Measurements from ENCODE around the gene RFESD. TPM values are rescaled to one million over a fixed set of nuclear protein-coding genes. Genes with fewer than 3 reads are reported as not detected.

RFESD gene
- total RNA-seq, 2 experiments from 2014 or later, result 5.9 to 6.2 TPM

- no peaks in the 10 kb centered on the region for H3K36me3 Mint-ChIP-seq (ENCODE audit: low read depth)
- no peaks in the 10 kb centered on the region for H3K27me3 Mint-ChIP-seq
- POLR2A ChIA-PET, result no interaction called here
- CTCF ChIA-PET, result interaction anchor here (1.5 kb wide), 2 partner anchors 15 to 27 kb away, joined by 4 to 5 read pairs; no protein-coding TSS in a partner anchor
- H3K9me3 Mint-ChIP-seq, result no peaks in the 10 kb centered on the region
- H3K4me1 Mint-ChIP-seq, result no peaks in the 10 kb centered on the region
- no peak overlapping the region for H3K4me3 Mint-ChIP-seq
- no peak overlapping the region for H3K27ac Mint-ChIP-seq
- DNase-seq, result no peak
These were observed 24.0 kb downstream of the RFESD start for GRCh38 chr5:95670568-95670967.

- no peaks in the 10 kb centered on the region for H3K4me1 Mint-ChIP-seq
- CTCF ChIA-PET, result interaction anchor here (1.0 kb wide), 1 partner anchor 51 kb away, joined by 3 read pairs; no protein-coding TSS in a partner anchor
- no peaks in the 10 kb centered on the region for H3K36me3 Mint-ChIP-seq (ENCODE audit: low read depth)
- no peak overlapping the region for H3K27ac Mint-ChIP-seq
- no peak for DNase-seq
- no peak overlapping the region for H3K4me3 Mint-ChIP-seq
- POLR2A ChIA-PET, result no interaction called here
- H3K9me3 Mint-ChIP-seq, result no peaks in the 10 kb centered on the region
- H3K27me3 Mint-ChIP-seq, result no peaks in the 10 kb centered on the region
These were observed 25.2 kb downstream of the RFESD start for GRCh38 chr5:95671826-95672225.

GRCh38 chr5:95672641-95673040, 26.1 kb downstream of the RFESD start:
- Mint-ChIP-seq H3K27me3 (no peaks in the 10 kb centered on the region), H3K36me3 (ENCODE audit: low read depth) (no peaks in the 10 kb centered on the region), H3K4me1 (no peaks in the 10 kb centered on the region), H3K4me3 (no peak overlapping the region), H3K9me3 (no peaks in the 10 kb centered on the region), H3K27ac (no peak overlapping the region)
- CTCF ChIA-PET, result interaction anchor here (1.0 kb wide), 1 partner anchor 50 kb away, joined by 3 read pairs; no protein-coding TSS in a partner anchor
- POLR2A ChIA-PET, result no interaction called here
- DNase-seq, result no peak

GRCh38 chr5:95673081-95673480, 26.5 kb downstream of the RFESD start:
- Mint-ChIP-seq H3K4me1 (no peaks in the 10 kb centered on the region), H3K36me3 (ENCODE audit: low read depth) (no peaks in the 10 kb centered on the region), H3K9me3 (no peaks in the 10 kb centered on the region), H3K27ac (no peak overlapping the region), H3K4me3 (no peak overlapping the region), H3K27me3 (no peaks in the 10 kb centered on the region)
- no peak for DNase-seq
- ChIA-PET POLR2A (interaction anchor here (0.6 kb wide), 1 partner anchor 76 kb away, joined by 3 read pairs; no protein-coding TSS in a partner anchor), CTCF (interaction anchor here (0.8 to 0.9 kb wide), 2 partner anchors 24 to 26 kb away, joined by 3 read pairs; no protein-coding TSS in a partner anchor)

DNA sequence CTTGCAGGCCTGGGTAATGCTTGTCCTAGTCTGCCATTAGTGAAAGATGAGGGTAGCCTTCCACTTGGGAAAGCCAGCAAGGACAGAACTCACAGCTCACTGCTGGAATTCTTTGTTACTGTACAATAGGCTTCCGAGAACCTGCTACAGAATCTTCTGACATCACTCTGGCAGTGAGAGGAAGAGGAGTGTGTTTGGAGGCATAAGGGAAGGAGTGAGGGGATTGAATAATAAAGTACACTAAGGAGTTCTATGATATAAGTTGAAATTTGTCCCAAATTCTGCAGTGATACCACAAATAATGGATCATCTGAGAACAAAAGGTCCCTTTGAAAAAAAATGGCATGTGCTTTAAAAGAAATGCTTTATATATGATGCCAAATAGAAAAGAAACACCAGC, 36.3 kb downstream of the RFESD start, which contains the start of gene SPATA9:
Gene SPATA9 (minus strand): TSS at position 101 of the 400 bp plus-strand sequence. CDS start 137 bp downstream, outside the sequence.
- H3K36me3 Mint-ChIP-seq (ENCODE audit: low read depth), result no peaks in the 10 kb centered on the region
- ChIA-PET POLR2A (no interaction called here), CTCF (no interaction called here)
- H3K4me1 Mint-ChIP-seq, result no peaks in the 10 kb centered on the region
- no peak within 1 kb of the TSS for H3K4me3 Mint-ChIP-seq
- no peak for DNase-seq
- H3K27ac Mint-ChIP-seq, result no peak within 1 kb of the TSS
- peaks cover 25% of the 10 kb centered on the region for H3K27me3 Mint-ChIP-seq
- no peaks in the 10 kb centered on the region for H3K9me3 Mint-ChIP-seq

GRCh38 chr5:95684361-95684760, 37.8 kb downstream of the RFESD start:
- H3K27ac Mint-ChIP-seq, result no peak overlapping the region
- no peak overlapping the region for H3K4me3 Mint-ChIP-seq
- H3K9me3 Mint-ChIP-seq, result no peaks in the 10 kb centered on the region
- POLR2A ChIA-PET, result no interaction called here
- H3K27me3 Mint-ChIP-seq, result peaks cover 22% of the 10 kb centered on the region
- no peaks in the 10 kb centered on the region for H3K4me1 Mint-ChIP-seq
- CTCF ChIA-PET, result no interaction called here
- H3K36me3 Mint-ChIP-seq (ENCODE audit: low read depth), result no peaks in the 10 kb centered on the region
- no peak for DNase-seq

DNA sequence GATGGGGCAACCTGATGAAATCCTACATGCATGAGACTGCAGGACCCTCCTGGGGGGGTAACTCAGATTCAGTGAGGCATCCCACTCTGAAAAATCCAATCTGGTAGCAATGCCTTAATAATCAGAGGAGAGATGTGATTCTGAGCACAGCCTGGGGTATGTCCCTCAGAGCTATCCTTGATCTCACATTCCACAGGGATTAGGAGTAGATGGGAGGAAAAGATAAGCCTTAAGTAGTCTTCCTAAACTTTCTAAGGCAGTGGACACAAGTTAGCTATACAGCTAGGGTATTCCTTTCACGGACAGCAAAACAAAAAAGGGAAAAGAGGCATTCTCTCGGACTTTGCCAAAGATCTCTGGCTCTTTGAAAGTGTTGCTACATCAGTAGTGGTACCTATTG, 40.1 kb downstream of the RFESD start:
- POLR2A ChIA-PET, result no interaction called here
- no peak for DNase-seq
- peaks cover 14% of the 10 kb centered on the region for H3K27me3 Mint-ChIP-seq
- no peak overlapping the region for H3K27ac Mint-ChIP-seq
- H3K9me3 Mint-ChIP-seq, result peaks cover 5% of the 10 kb centered on the region
- no peak overlapping the region for H3K4me3 Mint-ChIP-seq
- CTCF ChIA-PET, result no interaction called here
- H3K4me1 Mint-ChIP-seq, result no peaks in the 10 kb centered on the region
- H3K36me3 Mint-ChIP-seq (ENCODE audit: low read depth), result no peaks in the 10 kb centered on the region

- peaks cover 8% of the 10 kb centered on the region for H3K27me3 Mint-ChIP-seq
These were observed 43.1 kb downstream of the RFESD start for GRCh38 chr5:95689680-95690079.

DNA sequence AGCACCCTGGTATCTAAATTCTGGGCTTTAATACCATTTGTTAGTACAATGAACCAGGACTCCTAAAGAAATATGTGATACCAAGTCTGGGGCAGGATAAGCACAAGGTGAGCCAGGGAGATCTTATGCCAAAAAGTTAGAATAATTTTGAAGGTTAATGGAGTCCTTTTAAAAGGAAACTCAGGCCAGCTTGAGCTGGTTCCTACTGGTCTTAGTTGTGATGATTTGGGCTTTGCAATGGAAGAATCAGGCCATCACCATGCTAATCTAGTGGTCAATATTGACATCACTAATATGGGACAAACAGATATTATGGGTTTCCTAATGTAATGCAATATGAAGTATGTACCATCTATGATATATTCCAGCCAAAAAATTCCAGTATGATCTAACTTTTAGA, 43.8 kb downstream of the RFESD start:
- H3K4me3 Mint-ChIP-seq, result no peak overlapping the region
- H3K27me3 Mint-ChIP-seq, result peaks cover 6% of the 10 kb centered on the region
- no peak for DNase-seq
- no peak overlapping the region for H3K27ac Mint-ChIP-seq
- ChIA-PET POLR2A (no interaction called here), CTCF (no interaction called here)
- H3K36me3 Mint-ChIP-seq (ENCODE audit: low read depth), result no peaks in the 10 kb centered on the region
- peaks cover 5% of the 10 kb centered on the region for H3K9me3 Mint-ChIP-seq
- H3K4me1 Mint-ChIP-seq, result no peaks in the 10 kb centered on the region

More at GRCh38 chr5:95689680-95690079, 43.1 kb downstream of the RFESD start:
- H3K4me3 Mint-ChIP-seq, result no peak overlapping the region
- no peaks in the 10 kb centered on the region for H3K36me3 Mint-ChIP-seq (ENCODE audit: low read depth)
- H3K9me3 Mint-ChIP-seq, result peaks cover 5% of the 10 kb centered on the region
- H3K27ac Mint-ChIP-seq, result no peak overlapping the region
- no peaks in the 10 kb centered on the region for H3K4me1 Mint-ChIP-seq
- POLR2A ChIA-PET, result no interaction called here
- CTCF ChIA-PET, result no interaction called here
- DNase-seq, result no peak

GRCh38 chr5:95697781-95698681, 51.5 kb downstream of the RFESD start:
- Mint-ChIP-seq H3K36me3 (ENCODE audit: low read depth) (no peaks in the 10 kb centered on the region), H3K4me3 (no peak overlapping the region), H3K27me3 (peaks cover 14% of the 10 kb centered on the region), H3K27ac (no peak overlapping the region), H3K9me3 (no peaks in the 10 kb centered on the region), H3K4me1 (no peaks in the 10 kb centered on the region)
- ChIA-PET CTCF (interaction anchor here (0.7 to 1.6 kb wide), 6 partner anchors 24 to 122 kb away, joined by 3 to 5 read pairs (median 3); no protein-coding TSS in a partner anchor), POLR2A (no interaction called here)
- no peak for DNase-seq

GRCh38 chr5:95699337-95699736, 52.8 kb downstream of the RFESD start:
- Mint-ChIP-seq H3K36me3 (ENCODE audit: low read depth) (no peaks in the 10 kb centered on the region), H3K9me3 (no peaks in the 10 kb centered on the region), H3K27me3 (peaks cover 14% of the 10 kb centered on the region), H3K4me3 (no peak overlapping the region), H3K4me1 (no peaks in the 10 kb centered on the region), H3K27ac (no peak overlapping the region)
- CTCF ChIA-PET, result interaction anchor here (1.6 kb wide), 1 partner anchor 26 kb away, joined by 3 read pairs; no protein-coding TSS in a partner anchor
- DNase-seq, result no peak
- POLR2A ChIA-PET, result no interaction called here

- no peaks in the 10 kb centered on the region for H3K36me3 Mint-ChIP-seq (ENCODE audit: low read depth)
- no peaks in the 10 kb centered on the region for H3K4me1 Mint-ChIP-seq
- no peaks in the 10 kb centered on the region for H3K9me3 Mint-ChIP-seq
- no peak overlapping the region for H3K27ac Mint-ChIP-seq
- peaks cover 14% of the 10 kb centered on the region for H3K27me3 Mint-ChIP-seq
- DNase-seq, result no peak
- no peak overlapping the region for H3K4me3 Mint-ChIP-seq
- ChIA-PET POLR2A (no interaction called here), CTCF (no interaction called here)
These were observed 54.5 kb downstream of the RFESD start for GRCh38 chr5:95701074-95701473.

GRCh38 chr5:95704150-95704549, 57.6 kb downstream of the RFESD start:
- ChIA-PET POLR2A (no interaction called here), CTCF (no interaction called here)
- H3K4me1 Mint-ChIP-seq, result peaks cover 1% of the 10 kb centered on the region
- DNase-seq, result no peak
- H3K4me3 Mint-ChIP-seq, result no peak overlapping the region
- H3K36me3 Mint-ChIP-seq (ENCODE audit: low read depth), result no peaks in the 10 kb centered on the region
- peaks cover 9% of the 10 kb centered on the region for H3K27me3 Mint-ChIP-seq
- H3K9me3 Mint-ChIP-seq, result no peaks in the 10 kb centered on the region
- no peak overlapping the region for H3K27ac Mint-ChIP-seq

Data from activated CD4-positive, alpha-beta T cell treated with anti-CD3 and anti-CD28 coated beads, Interleukin-2, amount 10 ng/mL, durations not matched to agents 7 days and 5 days (primary cell).